Measurements from ENCODE around the gene CMTM7. TPM values are rescaled to one million over a fixed set of nuclear protein-coding genes. Genes with fewer than 3 reads are reported as not detected.

CMTM7 gene
- total and polyA plus RNA-seq, 2 of the 13 experiments (the other 11 are each of a cell fraction or from before 2014, with no cell fraction given) = 20.9 to 21.4 TPM

DNA sequence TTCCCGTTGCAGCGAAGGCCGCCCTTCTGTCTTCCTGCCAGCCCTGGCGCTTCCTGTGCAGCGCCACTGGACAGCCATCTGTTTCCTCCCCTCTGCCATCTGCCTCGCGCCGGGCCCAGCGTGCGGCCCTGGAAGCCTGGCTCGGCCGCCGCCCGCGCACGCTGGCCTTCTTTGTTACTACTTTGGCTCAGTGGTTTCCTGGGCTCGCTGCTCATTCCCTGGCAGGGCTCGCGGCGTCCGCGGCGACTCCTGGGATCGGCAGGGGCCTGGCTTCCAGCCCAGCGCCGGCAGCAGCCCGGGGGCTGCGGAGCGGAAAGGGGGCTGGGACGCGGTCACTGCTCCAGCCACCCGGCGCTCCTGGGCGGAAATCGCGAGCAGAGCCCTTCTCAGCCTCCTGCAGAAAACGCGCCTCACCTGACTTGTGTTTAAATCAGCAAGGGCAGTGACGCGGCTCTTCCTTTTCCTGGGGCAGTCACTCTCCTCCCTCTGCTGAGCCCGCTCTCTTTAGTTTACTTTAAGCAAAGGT lies 10.0 kb downstream of the CMTM7 start (continued):
- TF ChIP-seq, protein P1, sequence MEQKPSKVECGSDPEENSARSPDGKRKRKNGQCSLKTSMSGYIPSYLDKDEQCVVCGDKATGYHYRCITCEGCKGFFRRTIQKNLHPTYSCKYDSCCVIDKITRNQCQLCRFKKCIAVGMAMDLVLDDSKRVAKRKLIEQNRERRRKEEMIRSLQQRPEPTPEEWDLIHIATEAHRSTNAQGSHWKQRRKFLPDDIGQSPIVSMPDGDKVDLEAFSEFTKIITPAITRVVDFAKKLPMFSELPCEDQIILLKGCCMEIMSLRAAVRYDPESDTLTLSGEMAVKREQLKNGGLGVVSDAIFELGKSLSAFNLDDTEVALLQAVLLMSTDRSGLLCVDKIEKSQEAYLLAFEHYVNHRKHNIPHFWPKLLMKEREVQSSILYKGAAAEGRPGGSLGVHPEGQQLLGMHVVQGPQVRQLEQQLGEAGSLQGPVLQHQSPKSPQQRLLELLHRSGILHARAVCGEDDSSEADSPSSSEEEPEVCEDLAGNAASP (CRISPR knock-in tag; IDR thresholded peaks at IDR 0.05; ENCODE audit: borderline replicate concordance) = 0 out of 2 replicates have a peak, but pooled peaks have one; percentile 10
- TF ChIP-seq TFDP2 (CRISPR knock-in tag; IDR thresholded peaks at IDR 0.05) (peak; percentile 58), ZNF430 (CRISPR knock-in tag; IDR thresholded peaks at IDR 0.05) (peak; percentile 89; the same call in 1 of the 2 replicates), PAXIP1 (CRISPR knock-in tag; conservative IDR thresholded peaks at IDR 0.05) (0 out of 2 replicates have a peak, but pooled peaks have one; percentile 36), ZNF263 (CRISPR knock-in tag; IDR thresholded peaks at IDR 0.05) (no peak; the same call in 1 of the 2 replicates), ZFAT (CRISPR knock-in tag; conservative IDR thresholded peaks at IDR 0.05) (no peak), REXO4 (CRISPR knock-in tag; IDR thresholded peaks at IDR 0.05; ENCODE audit: borderline replicate concordance) (no peak), KAT2B (IDR thresholded peaks at IDR 0.05; ENCODE audit: borderline replicate concordance, low read depth, low read length) (no peak), KDM2A (CRISPR knock-in tag; IDR thresholded peaks at IDR 0.05; ENCODE audit: borderline replicate concordance, low read depth) (peak; percentile 79; the same call in 1 of the 2 replicates), ZNF883 (CRISPR knock-in tag; IDR thresholded peaks at IDR 0.05; ENCODE audit: not compliant biosample characterization) (peak; percentile 95), ARNT2 (CRISPR knock-in tag; IDR thresholded peaks at IDR 0.05; ENCODE audit: low read depth) (peak; percentile 89), ZKSCAN1 (IDR thresholded peaks at IDR 0.05; ENCODE audit: low read length) (no peak), ZNF589 (CRISPR knock-in tag; conservative IDR thresholded peaks at IDR 0.05) (peak; percentile 44)
- TF ChIP-seq, protein P2, sequence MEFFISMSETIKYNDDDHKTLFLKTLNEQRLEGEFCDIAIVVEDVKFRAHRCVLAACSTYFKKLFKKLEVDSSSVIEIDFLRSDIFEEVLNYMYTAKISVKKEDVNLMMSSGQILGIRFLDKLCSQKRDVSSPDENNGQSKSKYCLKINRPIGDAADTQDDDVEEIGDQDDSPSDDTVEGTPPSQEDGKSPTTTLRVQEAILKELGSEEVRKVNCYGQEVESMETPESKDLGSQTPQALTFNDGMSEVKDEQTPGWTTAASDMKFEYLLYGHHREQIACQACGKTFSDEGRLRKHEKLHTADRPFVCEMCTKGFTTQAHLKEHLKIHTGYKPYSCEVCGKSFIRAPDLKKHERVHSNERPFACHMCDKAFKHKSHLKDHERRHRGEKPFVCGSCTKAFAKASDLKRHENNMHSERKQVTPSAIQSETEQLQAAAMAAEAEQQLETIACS (CRISPR knock-in tag; IDR thresholded peaks at IDR 0.05) = no peak
- TF ChIP-seq, protein P3, sequence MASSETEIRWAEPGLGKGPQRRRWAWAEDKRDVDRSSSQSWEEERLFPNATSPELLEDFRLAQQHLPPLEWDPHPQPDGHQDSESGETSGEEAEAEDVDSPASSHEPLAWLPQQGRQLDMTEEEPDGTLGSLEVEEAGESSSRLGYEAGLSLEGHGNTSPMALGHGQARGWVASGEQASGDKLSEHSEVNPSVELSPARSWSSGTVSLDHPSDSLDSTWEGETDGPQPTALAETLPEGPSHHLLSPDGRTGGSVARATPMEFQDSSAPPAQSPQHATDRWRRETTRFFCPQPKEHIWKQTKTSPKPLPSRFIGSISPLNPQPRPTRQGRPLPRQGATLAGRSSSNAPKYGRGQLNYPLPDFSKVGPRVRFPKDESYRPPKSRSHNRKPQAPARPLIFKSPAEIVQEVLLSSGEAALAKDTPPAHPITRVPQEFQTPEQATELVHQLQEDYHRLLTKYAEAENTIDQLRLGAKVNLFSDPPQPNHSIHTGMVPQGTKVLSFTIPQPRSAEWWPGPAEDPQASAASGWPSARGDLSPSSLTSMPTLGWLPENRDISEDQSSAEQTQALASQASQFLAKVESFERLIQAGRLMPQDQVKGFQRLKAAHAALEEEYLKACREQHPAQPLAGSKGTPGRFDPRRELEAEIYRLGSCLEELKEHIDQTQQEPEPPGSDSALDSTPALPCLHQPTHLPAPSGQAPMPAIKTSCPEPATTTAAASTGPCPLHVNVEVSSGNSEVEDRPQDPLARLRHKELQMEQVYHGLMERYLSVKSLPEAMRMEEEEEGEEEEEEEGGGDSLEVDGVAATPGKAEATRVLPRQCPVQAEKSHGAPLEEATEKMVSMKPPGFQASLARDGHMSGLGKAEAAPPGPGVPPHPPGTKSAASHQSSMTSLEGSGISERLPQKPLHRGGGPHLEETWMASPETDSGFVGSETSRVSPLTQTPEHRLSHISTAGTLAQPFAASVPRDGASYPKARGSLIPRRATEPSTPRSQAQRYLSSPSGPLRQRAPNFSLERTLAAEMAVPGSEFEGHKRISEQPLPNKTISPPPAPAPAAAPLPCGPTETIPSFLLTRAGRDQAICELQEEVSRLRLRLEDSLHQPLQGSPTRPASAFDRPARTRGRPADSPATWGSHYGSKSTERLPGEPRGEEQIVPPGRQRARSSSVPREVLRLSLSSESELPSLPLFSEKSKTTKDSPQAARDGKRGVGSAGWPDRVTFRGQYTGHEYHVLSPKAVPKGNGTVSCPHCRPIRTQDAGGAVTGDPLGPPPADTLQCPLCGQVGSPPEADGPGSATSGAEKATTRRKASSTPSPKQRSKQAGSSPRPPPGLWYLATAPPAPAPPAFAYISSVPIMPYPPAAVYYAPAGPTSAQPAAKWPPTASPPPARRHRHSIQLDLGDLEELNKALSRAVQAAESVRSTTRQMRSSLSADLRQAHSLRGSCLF (CRISPR knock-in tag; IDR thresholded peaks at IDR 0.05; ENCODE audit: borderline replicate concordance) = 0 out of 2 replicates have a peak, but pooled peaks have one; percentile 62
- TF ChIP-seq, protein P4, sequence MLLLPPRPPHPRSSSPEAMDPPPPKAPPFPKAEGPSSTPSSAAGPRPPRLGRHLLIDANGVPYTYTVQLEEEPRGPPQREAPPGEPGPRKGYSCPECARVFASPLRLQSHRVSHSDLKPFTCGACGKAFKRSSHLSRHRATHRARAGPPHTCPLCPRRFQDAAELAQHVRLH (CRISPR knock-in tag; IDR thresholded peaks at IDR 0.05; ENCODE audit: borderline replicate concordance, low read depth) = peak; percentile 41; the same call in 1 of the 2 replicates
